Astrocyte (in vitro differentiated cells and primary cell): Measurements from ENCODE around the gene AIF1. TPM values are rescaled to one million over a fixed set of nuclear protein-coding genes. Genes with fewer than 3 reads are reported as not detected.
A peak's percentile ranks its signal among the peaks of the same experiment; 100 is the strongest.

Source experiments
- DNase-seq: peaks from one replicate; pipeline ENCODE4 v3.0.0-alpha.2; 2010; ENCODE audit warnings: low read depth
- FAIRE-seq: peaks from 2 replicates; lab custom pipeline; 2011; peaks lifted over from hg19 to GRCh38; lab: Jason Lieb, UNC
- H2AFZ ChIP-seq: 2 replicates; pipeline ENCODE4 v1.6.0; 2012; ENCODE audit warnings: low read depth, low read length, inconsistent platforms
- H3K27ac ChIP-seq: 2 replicates; pipeline ENCODE4 v1.5.1; 2011; ENCODE audit warnings: low read depth, low read length, inconsistent platforms
- H3K27me3 ChIP-seq: 2 replicates; pipeline ENCODE4 v1.6.0; 2011; ENCODE audit warnings: low read length, inconsistent platforms; ENCODE audit not compliant: insufficient read depth
- H3K36me3 ChIP-seq: 2 replicates; pipeline ENCODE4 v1.5.1; 2011; ENCODE audit warnings: low read length, inconsistent platforms; ENCODE audit not compliant: insufficient read depth
- H3K4me1 ChIP-seq: 2 replicates; pipeline ENCODE4 v1.5.1; 2011; ENCODE audit warnings: low read length, inconsistent platforms; ENCODE audit not compliant: insufficient read depth
- H3K4me2 ChIP-seq: 2 replicates; pipeline ENCODE4 v1.6.0; 2012; ENCODE audit warnings: low read length, inconsistent platforms
- H3K4me3 ChIP-seq: 2 replicates; pipeline ENCODE4 v1.5.1; 2011; ENCODE audit warnings: low read depth, mild to moderate bottlenecking, low read length, inconsistent platforms; ENCODE audit not compliant: insufficient read depth
- H3K79me2 ChIP-seq: 2 replicates; pipeline ENCODE4 v1.6.0; 2012; ENCODE audit warnings: mild to moderate bottlenecking, low read length, inconsistent platforms; ENCODE audit not compliant: insufficient read depth
- H3K9ac ChIP-seq: 2 replicates; pipeline ENCODE4 v1.6.0; 2012; ENCODE audit warnings: mild to moderate bottlenecking, low read length, inconsistent platforms
- H3K9me3 ChIP-seq: 2 replicates; pipeline ENCODE4 v1.5.1; 2012; ENCODE audit warnings: low read depth, mild to moderate bottlenecking, low read length, inconsistent platforms; ENCODE audit not compliant: insufficient read depth
- H4K20me1 ChIP-seq: 2 replicates; pipeline ENCODE4 v1.6.0; 2012; ENCODE audit warnings: low read length, inconsistent platforms; ENCODE audit not compliant: insufficient read depth
- H3K27ac Mint-ChIP-seq: one replicate; pipeline ENCODE4 v1.8.0; 2021; ENCODE audit warnings: mild to moderate bottlenecking, mixed read lengths; ENCODE audit not compliant: unreplicated experiment
- H3K27me3 Mint-ChIP-seq: one replicate; pipeline ENCODE4 v1.8.0; 2021; ENCODE audit warnings: low read depth, mixed read lengths; ENCODE audit not compliant: unreplicated experiment
- H3K36me3 Mint-ChIP-seq: one replicate; pipeline ENCODE4 v1.8.0; 2021; ENCODE audit warnings: low read depth, mixed read lengths; ENCODE audit not compliant: unreplicated experiment
- H3K4me1 Mint-ChIP-seq: one replicate; pipeline ENCODE4 v1.8.0; 2021; ENCODE audit warnings: low read depth, mixed read lengths; ENCODE audit not compliant: unreplicated experiment
- H3K4me3 Mint-ChIP-seq: one replicate; pipeline ENCODE4 v1.8.0; 2021; ENCODE audit warnings: mild to moderate bottlenecking, moderate library complexity, mixed read lengths; ENCODE audit not compliant: unreplicated experiment
- H3K9me3 Mint-ChIP-seq: one replicate; pipeline ENCODE4 v1.8.0; 2021; ENCODE audit warnings: mild to moderate bottlenecking, mixed read lengths; ENCODE audit not compliant: unreplicated experiment
- EZH2 ChIP-seq: IDR thresholded peaks from 2 replicates; pipeline ENCODE4 v1.6.1; 2012; ENCODE audit warnings: mild to moderate bottlenecking, low read length, inconsistent platforms; ENCODE audit not compliant: insufficient read depth
- total RNA-seq: library from RNA; stranded (reverse); gene quantifications from 2 replicates; pipeline ENCODE4 v1.2.1, GENCODE V29; 2021
- TF ChIP-seq, protein P1 (sequence below): IDR thresholded peaks from 2 replicates; pipeline ENCODE4 v1.5.1; 2011; ENCODE audit warnings: low read depth, mild to moderate bottlenecking, inconsistent platforms, low read length, moderate library complexity; ENCODE audit not compliant: insufficient read depth

The AIF1 gene
- total RNA-seq, 1 donor from 2014 or later = not detected

DNA sequence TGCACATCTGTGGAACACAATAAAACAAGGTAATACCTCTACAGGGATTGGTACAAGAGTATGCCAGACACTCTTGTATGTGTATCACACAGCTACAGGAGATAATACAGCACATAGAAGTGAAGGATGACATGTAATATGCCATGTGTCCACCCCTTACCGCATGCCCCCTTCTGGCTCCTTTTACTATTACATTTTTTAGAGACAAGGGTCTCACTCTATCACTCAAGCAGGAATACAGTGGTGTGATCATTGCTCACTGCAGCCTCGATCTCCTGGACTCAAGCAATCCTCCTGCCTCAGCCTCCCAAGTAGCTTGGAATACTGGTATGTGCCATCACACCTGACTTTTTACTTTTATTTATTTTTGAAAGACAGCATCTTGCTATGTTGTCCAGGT is 18.0 kb upstream of the AIF1 start:
- H3K4me3 ChIP-seq = no peak overlapping the region
- no peaks in the 10 kb centered on the region for H3K27me3 ChIP-seq
- H4K20me1 ChIP-seq = no peaks in the 10 kb centered on the region
- H3K4me1 ChIP-seq = no peaks in the 10 kb centered on the region
- H3K4me2 ChIP-seq = no peak overlapping the region
- no peak for TF ChIP-seq EZH2
- TF ChIP-seq, protein P1, sequence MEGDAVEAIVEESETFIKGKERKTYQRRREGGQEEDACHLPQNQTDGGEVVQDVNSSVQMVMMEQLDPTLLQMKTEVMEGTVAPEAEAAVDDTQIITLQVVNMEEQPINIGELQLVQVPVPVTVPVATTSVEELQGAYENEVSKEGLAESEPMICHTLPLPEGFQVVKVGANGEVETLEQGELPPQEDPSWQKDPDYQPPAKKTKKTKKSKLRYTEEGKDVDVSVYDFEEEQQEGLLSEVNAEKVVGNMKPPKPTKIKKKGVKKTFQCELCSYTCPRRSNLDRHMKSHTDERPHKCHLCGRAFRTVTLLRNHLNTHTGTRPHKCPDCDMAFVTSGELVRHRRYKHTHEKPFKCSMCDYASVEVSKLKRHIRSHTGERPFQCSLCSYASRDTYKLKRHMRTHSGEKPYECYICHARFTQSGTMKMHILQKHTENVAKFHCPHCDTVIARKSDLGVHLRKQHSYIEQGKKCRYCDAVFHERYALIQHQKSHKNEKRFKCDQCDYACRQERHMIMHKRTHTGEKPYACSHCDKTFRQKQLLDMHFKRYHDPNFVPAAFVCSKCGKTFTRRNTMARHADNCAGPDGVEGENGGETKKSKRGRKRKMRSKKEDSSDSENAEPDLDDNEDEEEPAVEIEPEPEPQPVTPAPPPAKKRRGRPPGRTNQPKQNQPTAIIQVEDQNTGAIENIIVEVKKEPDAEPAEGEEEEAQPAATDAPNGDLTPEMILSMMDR = peak; percentile 32
- no peak overlapping the region for H3K27ac ChIP-seq
- H3K27ac Mint-ChIP-seq = no peak overlapping the region
- no peaks in the 10 kb centered on the region for H3K36me3 ChIP-seq
- no peaks in the 10 kb centered on the region for H3K36me3 Mint-ChIP-seq
- no peaks in the 10 kb centered on the region for H3K4me1 Mint-ChIP-seq
- no peak overlapping the region for H3K9ac ChIP-seq
- no peaks in the 10 kb centered on the region for H3K9me3 Mint-ChIP-seq
- DNase-seq = no peak
- H3K4me3 Mint-ChIP-seq = no peak overlapping the region
- no peak overlapping the region for H2AFZ ChIP-seq
- H3K27me3 Mint-ChIP-seq = no peaks in the 10 kb centered on the region
- no peaks in the 10 kb centered on the region for H3K79me2 ChIP-seq
- no peaks in the 10 kb centered on the region for H3K9me3 ChIP-seq
- no peak for FAIRE-seq

DNA sequence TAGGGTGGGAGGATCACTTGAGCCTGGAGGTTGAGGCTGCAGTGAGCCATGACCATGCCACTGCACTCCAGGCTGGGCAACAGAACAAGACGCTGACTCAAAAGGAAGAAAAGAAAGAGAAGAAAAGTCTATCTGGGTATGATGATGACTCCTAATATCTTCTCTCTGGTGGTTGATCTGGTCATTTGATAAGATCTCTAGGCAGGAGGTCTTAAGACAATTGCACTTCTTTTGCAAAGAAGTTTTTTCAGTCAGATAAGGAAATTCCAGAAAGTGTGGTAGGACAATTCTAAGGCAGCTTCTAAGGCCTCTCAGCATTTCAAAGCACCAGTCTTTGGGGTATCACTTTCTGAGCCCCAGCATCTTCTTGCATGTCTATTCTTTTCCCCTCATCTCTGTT is 7.7 kb upstream of the AIF1 start:
- H3K4me3 Mint-ChIP-seq = no peak overlapping the region
- Histone ChIP-seq H3K27me3 (no peaks in the 10 kb centered on the region), H3K27ac (no peak overlapping the region), H3K9ac (no peak overlapping the region), H3K4me3 (no peak overlapping the region), H2AFZ (no peak overlapping the region), H3K36me3 (no peaks in the 10 kb centered on the region), H3K9me3 (no peaks in the 10 kb centered on the region), H3K4me2 (no peak overlapping the region), H4K20me1 (no peaks in the 10 kb centered on the region), H3K79me2 (no peaks in the 10 kb centered on the region), H3K4me1 (no peaks in the 10 kb centered on the region)
- H3K27me3 Mint-ChIP-seq = peaks cover 2% of the 10 kb centered on the region
- DNase-seq (no peak), FAIRE-seq (no peak)
- TF ChIP-seq EZH2 = no peak
- TF ChIP-seq, protein P1 = no peak
- H3K36me3 Mint-ChIP-seq = no peaks in the 10 kb centered on the region
- H3K4me1 Mint-ChIP-seq = no peaks in the 10 kb centered on the region
- H3K9me3 Mint-ChIP-seq = no peaks in the 10 kb centered on the region
- no peak overlapping the region for H3K27ac Mint-ChIP-seq

DNA sequence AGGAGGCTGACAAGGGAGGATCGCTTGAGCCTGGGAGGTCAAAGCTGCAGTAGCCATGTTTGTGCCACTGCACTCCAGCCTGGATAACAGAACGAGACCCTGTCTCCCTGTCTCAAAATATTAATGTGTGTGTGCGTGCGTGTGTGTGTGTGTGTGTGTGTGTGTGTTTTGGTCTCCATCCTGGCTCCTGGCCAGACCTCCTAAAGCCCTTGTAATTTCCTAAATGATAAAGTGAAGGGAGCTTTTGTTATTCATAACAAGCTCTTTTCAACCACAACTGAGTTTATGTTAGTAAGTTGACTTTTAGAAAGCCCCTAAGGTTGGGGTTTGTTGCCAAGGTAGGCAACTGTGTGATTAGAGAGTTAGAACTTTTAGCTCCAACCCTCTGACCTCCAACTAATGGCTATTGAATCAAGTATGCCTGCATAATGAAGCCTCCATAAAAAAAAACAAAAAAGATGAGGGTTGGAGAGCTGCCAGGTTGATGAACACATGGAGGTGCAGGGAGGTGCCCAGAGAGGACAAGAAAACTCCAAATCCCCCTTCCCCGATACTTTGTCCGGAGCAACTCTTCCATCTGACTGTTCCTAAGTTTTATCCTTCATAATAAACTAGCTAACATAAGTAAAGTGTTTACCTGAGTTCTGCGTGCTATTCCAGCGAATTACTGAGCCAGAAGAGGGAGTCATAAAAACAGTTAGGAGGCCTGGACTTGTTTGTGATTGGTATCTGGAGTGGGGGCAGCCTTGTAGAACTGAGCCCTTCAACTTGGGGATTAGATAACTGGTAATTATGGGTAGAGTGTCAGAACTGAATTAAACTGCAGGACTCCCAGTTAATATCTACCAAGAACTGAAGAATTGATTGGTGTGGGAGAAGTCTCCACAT is 5.3 kb upstream of the AIF1 start:
- Mint-ChIP-seq H3K27ac (peak overlapping the region; percentile 26), H3K4me3 (no peak overlapping the region)
- no peak for FAIRE-seq

More for the DNA sequence above, 5.3 kb upstream of the AIF1 start:
- H3K36me3 Mint-ChIP-seq = no peaks in the 10 kb centered on the region
- H3K4me2 ChIP-seq = no peak overlapping the region
- H3K9ac ChIP-seq = no peak overlapping the region
- H3K9me3 Mint-ChIP-seq = no peaks in the 10 kb centered on the region
- TF ChIP-seq, protein P1 = no peak
- TF ChIP-seq EZH2 = no peak
- H3K27me3 Mint-ChIP-seq = peaks cover 2% of the 10 kb centered on the region
- H3K9me3 ChIP-seq = no peaks in the 10 kb centered on the region
- no peaks in the 10 kb centered on the region for H4K20me1 ChIP-seq
- H3K79me2 ChIP-seq = no peaks in the 10 kb centered on the region
- no peak for DNase-seq
- no peak overlapping the region for H3K4me3 ChIP-seq
- no peaks in the 10 kb centered on the region for H3K27me3 ChIP-seq
- no peaks in the 10 kb centered on the region for H3K4me1 Mint-ChIP-seq
- no peak overlapping the region for H3K27ac ChIP-seq
- H3K36me3 ChIP-seq = no peaks in the 10 kb centered on the region
- no peaks in the 10 kb centered on the region for H3K4me1 ChIP-seq
- no peak overlapping the region for H2AFZ ChIP-seq
